ENCODE results near the gene CDKN1B.

The CDKN1B gene

GRCh38 chr12:12770262-12770661 is 53.1 kb downstream of the CDKN1B start:
- no peak for DNase-seq

All from stimulated activated CD4-positive, alpha-beta T cell treated with anti-CD3 and anti-CD28 coated beads, Interleukin-2, amount 100 ng/mL, for 48 hours (primary cell).